Posterior vena cava (tissue), 2 donors: ENCODE data around the gene KCTD14. TPM values are rescaled to one million over a fixed set of nuclear protein-coding genes. Genes with fewer than 3 reads are reported as not detected.
"Not testable (repeated sequence)": the region's sequence is repeated elsewhere in the genome, so short reads cannot be mapped to it uniquely, and the experiment has no call there.

Experiments used
- DNase-seq: peaks from one replicate; pipeline ENCODE4 v3.0.0-alpha.2; 2020; ENCODE audit warnings: low spot score
- intact Hi-C, 2 donors: fragments of 100-400 bp; cut with DNase I; formaldehyde crosslinking; loops; one replicate each; pipeline versions ENCODE4 v1.14.1 to v1.14.2; 2022 to 2023
- long read RNA-seq, 2 donors: library from polyadenylated mRNA; unstranded; transcript quantifications; one replicate each; pipeline ENCODE4 v2.0.0, GENCODE V29; 2020 to 2021
- total RNA-seq, 2 donors: library from RNA; stranded (reverse); fragmentation: NEBNext Ultra II Directional; extraction: Animal tissue kit (Norgen Biotek cat#: 25700); gene quantifications; one replicate each; pipeline ENCODE4 v1.2.1, GENCODE V29; 2021
- donor health status: DM: yes; HTN: yes; CAD: no.
- donor health status: DM: yes; HTN: yes; CAD: no.

KCTD14 gene
- under 1 TPM; 0.38 to 0.51 TPM for total RNA-seq
- long read RNA-seq, donor 1 = 0 reads
- long read RNA-seq, donor 2, partial matches to known transcripts = 0 of 2 reads
- long read RNA-seq, donor 2, other reads (novel, unspliced or antisense) = 0 of 2 reads

GRCh38 chr11:78022397-78023396 lies at the start of gene KCTD14:
KCTD14 (minus strand) TSS chr11:78023276; CDS start chr11:78023249, 27 bp downstream.
- no peak for DNase-seq
- intact Hi-C loops = no loop called here

- DNase-seq = no peak
- intact Hi-C loops = no loop called here
Measured at GRCh38 chr11:78072455-78072854, 49.4 kb upstream of the KCTD14 start.

GRCh38 chr11:78071717-78072116 lies 48.6 kb upstream of the KCTD14 start:
- no peak for DNase-seq
- intact Hi-C loops = no loop called here

GRCh38 chr11:78070621-78071020 lies 47.5 kb upstream of the KCTD14 start:
- no peak for DNase-seq
- intact Hi-C loops = no loop called here

GRCh38 chr11:78069465-78069864 lies 46.4 kb upstream of the KCTD14 start:
- intact Hi-C loops = no loop called here
- DNase-seq = no peak

- DNase-seq = no peak
- intact Hi-C loops = no loop called here
Measured at GRCh38 chr11:78067704-78068103, 44.6 kb upstream of the KCTD14 start.

GRCh38 chr11:78066471-78066870 lies 43.4 kb upstream of the KCTD14 start:
- DNase-seq = no peak
- intact Hi-C loops = no loop called here

- intact Hi-C loops = no loop called here
- no peak for DNase-seq
Measured at GRCh38 chr11:78065203-78065602, 42.1 kb upstream of the KCTD14 start.

- no peak for DNase-seq
- intact Hi-C loops = no loop called here
Measured at GRCh38 chr11:78063440-78064181, 40.5 kb upstream of the KCTD14 start, which contains the start of gene THRSP. THRSP (plus strand) TSS chr11:78063861; CDS start chr11:78063882, 21 bp downstream.

GRCh38 chr11:78062671-78063070 lies 39.6 kb upstream of the KCTD14 start:
- intact Hi-C loops = no loop called here
- peak; percentile 1 for DNase-seq

GRCh38 chr11:78061921-78062311 lies 38.8 kb upstream of the KCTD14 start:
- DNase-seq = peak; percentile 40
- intact Hi-C loops = no loop called here

GRCh38 chr11:78061088-78061920 lies 38.2 kb upstream of the KCTD14 start:
- DNase-seq = peak; percentile 75
- intact Hi-C loops = no loop called here

GRCh38 chr11:78060533-78060932 lies 37.5 kb upstream of the KCTD14 start:
- DNase-seq = peak; percentile 28

GRCh38 chr11:78059749-78060328 lies 36.8 kb upstream of the KCTD14 start:
- peak; percentile 13 for DNase-seq
- intact Hi-C loops = not testable (repeated sequence)

More at GRCh38 chr11:78060533-78060932, 37.5 kb upstream of the KCTD14 start:
- intact Hi-C loops = no loop called here

- intact Hi-C loops = no loop called here
- no peak for DNase-seq
Measured at GRCh38 chr11:78057462-78058055, 34.5 kb upstream of the KCTD14 start.

- DNase-seq = no peak
- intact Hi-C loops = no loop called here
Measured at GRCh38 chr11:78056093-78056492, 33.0 kb upstream of the KCTD14 start.

GRCh38 chr11:78054971-78055370 lies 31.9 kb upstream of the KCTD14 start:
- no peak for DNase-seq
- intact Hi-C loops = no loop called here
